NCI-H2107 treated with DMSO at 0.1 percent for 48 hours (cell line): ENCODE measurements around the gene RARRES2.
"Not testable (repeated sequence)": the region's sequence is repeated elsewhere in the genome, so short reads cannot be mapped to it uniquely, and the experiment has no call there.

ENCODE experiments used
- DNase-seq: peaks from one replicate; lab custom pipeline; 2025; ENCODE audit not compliant: unreplicated experiment; lab: John Stamatoyannopoulos, UW

Gene RARRES2

DNA sequence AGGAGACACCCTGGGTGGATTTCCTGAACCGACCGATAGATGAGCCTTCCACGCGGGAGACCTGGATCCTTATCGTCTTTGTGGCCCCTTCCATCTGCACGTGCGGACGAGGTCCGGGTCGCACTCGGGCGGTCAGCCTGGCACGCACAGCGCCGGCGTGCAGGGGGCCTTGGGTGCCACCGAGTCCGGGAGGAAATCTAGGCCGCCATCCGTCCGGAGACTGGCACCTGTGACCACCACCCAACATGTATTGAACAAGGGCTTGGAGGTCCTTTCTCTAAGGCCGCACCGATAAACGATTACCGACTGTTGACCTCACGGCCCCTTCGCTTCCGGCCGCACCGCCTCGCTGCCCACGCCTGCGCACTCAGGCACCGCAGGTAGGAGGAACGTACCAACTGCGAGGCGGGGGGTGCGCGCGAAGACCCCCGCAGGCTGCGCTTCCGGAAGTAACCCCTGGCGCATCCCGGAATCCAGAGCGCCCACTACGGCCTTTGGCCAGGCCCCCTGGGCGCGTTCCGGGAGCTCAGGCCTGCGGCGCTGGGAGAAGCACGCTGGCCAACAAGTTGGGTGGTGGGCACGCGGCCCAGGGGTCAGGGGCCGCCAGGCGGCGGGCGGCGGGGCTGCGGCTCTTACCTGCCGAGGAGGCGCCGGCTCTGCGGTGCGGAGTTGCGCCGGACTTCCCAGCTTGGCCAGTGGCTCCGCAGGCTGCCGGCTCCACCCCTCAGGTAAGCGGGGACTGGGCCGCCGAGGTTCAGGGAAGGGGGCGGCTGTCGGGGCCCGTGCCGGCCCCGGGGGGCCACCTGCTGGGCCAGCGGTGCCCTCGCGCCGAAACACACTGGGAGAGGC, 18.4 kb downstream of the RARRES2 start, which contains the start of the genes ACTR3C and LRRC61:
Gene ACTR3C (minus strand): TSS at position 713 of the 849 bp plus-strand sequence. CDS start 28,249 bp downstream, outside the sequence.
Gene LRRC61 (plus strand): TSS at position 523 of the 849 bp plus-strand sequence. CDS start 13,507 bp downstream, outside the sequence.
- peak; percentile 32 for DNase-seq

DNA sequence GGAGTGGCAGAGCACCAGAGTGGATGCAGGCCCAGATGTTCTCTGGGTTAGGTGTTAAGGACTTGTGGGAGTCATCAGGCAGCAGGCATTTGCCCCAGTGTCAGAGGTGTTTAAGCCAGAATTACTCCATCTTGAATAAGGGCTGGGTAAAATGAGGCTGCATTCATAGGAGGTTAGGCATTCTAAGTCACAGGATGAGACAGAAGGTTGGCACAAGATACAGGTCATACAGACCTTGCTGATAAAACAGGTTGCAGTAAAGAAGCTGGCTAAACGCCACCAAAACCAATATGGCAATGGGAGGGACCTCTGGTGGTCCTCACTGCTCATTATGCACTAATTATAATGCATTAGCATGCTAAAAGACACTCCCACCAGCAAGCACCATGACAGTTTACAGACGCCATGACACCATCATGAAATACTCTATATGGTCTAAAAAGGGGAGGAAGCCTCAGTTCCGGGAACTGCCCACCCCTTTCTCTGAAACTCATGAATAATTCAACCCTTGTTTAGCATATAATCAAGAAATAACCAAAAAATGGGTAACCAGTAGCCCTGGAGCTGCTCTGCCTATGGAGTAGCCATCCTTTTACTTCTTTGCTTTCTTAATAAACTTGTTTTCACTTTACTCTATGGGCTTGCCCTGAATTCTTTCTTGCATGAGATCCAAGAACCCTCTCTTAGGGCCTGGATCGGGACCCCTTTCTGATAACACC, 19.2 kb downstream of the RARRES2 start:
- DNase-seq = no peak

DNA sequence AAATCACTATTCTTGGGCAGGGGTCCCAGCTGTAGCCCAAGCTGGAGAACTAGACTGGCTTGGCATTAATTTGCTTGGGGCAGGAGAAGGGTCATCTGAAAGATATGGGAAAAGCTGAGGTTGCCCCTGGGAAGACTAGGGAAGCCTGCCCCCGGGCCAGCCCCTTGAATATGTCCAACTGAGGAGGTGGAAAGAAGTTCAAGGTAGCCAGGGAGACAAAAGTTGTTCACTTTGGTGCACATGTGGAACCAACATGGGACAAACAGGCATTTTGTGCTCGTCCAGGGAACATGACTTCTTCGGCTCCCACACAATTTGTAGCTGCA, 19.7 kb downstream of the RARRES2 start:
- DNase-seq = no peak

DNA sequence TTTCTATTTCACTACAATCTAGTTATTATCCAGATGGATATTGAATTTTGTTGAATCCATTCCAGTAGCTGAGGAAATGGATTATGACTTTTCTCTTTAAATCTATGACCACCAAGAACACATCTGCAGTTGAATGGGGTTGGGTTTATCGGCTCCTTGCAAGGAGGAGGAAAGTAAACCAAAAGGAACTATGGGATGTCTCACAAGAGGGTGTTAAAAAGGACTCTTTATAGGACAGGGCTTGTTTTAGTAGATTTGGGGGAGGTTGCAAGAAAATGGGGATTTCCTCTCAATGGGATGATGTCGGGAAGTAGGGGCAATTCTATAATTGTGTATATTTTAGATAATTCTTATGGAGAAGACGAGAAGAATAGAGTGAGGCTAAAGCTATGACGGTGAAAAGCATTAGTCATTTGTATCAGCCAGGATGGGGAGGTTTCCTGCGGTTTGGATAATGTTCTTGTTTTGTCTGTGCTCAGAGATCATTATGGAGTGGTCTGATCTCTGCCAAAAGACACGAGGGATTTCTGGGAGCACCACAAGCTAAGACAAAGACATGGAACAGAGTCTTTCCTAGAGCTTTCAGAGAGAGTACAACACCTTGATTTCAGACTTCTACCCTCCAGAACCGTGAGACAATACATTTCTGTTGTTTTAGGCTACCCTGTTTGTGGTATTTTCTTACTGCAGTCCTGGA, 23.5 kb downstream of the RARRES2 start:
- DNase-seq = no peak

DNA sequence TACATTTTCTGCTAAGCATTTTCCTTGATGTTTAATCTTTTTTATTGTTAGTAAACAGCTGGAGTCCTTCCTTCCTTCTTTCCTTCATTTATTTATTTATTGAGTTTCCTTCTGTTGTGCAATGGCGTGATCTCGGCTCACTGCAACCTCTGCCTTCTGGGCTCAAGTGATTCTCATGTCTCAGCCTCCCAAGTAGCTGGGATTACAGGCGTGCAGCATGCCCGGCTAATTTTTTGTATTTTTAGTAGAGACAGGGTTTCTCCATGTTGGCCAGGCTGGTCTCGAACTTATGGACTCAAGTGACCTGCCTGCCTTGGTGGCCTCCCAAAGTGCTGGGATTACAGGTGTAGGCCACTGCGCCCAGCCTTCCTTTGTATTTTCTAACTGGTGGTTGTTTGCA, 24.4 kb downstream of the RARRES2 start:
- DNase-seq = not testable (repeated sequence)

DNA sequence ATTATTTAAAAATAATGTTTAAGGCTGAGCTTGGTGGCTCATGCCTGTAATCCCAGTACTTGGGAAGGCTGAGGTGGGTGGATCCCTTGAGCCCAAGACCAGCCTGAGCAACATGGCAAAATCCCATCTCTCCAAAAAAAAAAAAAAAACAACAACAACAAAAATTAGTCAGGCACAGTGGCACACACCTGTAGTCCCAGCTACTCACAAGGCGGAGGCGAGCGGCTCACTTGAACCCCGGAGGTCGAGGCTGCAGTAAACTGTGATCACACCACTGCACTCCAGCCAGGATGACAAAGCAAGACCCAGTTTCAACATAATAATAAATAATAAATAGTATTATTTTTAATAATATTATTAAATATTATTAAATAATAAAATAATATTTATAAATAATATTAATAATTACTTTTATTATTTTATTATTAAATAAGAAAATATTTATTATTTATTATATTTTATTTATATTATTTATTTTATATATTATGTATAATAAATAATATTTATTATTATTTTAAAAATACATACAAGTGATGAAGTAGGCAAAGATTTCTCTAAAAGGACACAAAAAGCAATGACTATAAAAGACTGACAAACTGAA, 26.7 kb downstream of the RARRES2 start:
- DNase-seq = no peak

DNA sequence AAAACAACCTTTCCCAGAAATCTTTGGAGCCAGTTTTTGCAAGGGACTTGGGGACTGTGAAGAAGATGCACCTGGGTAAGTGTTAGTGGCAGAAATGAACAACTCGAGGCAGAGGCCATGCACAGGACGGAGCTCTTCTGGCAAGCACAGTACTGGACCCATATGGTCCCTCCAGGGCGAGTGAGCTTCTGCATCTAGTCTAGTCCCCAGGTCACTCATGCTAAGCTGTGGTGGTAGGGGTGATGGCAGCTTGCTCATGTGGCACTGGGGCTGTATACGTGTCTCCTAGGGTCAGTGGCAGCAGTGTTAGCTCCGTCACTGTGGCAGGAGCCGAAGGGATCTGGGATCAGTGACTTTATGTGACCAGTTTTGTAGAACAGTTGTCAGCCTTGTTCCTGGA, 27.6 kb downstream of the RARRES2 start:
- no peak for DNase-seq

DNA sequence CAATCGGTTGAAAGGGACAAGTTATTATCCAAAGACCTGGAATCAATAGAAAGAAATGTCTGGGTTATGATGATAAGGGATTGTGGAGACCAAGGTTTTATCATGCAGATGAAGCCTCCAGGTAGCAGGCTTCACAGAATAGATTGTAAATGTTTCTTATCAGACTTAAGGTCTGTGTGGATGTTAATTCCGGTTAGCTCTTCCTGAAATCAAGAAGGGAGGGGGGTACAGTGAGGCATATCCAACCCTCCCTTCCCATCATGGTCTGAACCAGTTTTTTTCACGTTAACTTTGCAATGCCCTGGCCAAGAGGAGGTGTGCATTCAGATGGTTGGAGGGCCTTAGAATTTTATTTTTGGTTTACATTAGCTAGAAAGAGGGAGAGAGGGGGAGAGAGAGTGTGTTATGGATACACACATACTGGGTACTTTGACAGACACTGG, 28.0 kb downstream of the RARRES2 start:
- no peak for DNase-seq

DNA sequence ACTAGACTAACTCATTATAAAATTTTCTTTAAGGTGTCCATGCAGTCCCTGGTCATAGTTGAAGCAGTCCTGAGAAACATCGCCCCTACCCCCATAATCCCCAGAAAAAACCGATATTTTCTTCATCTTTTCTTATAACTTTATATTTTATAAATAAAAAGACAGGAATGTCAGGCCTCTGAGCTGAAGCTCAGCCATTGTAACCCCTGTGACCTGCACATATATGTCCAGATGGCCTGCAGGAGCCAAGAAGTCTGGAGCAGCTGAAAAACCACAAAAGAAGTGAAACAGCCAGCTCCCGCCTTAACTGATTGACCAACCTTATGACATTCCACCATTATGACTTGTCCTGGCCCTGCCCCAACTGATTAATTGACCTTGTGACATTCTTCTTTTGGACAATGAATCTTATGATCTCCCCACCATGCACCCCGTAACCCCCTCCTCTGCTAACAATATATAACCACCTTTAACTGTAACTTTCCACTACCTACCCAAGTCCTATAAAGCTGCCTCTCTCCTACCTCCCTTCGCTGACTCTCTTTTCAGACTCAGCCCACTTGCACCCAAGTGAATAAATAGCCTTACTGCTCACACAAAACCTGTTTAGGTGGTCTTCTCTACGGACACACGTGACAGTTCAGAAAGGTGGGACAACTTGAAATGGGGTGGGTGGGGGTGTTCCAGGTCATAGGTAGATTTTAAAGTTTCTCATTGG, 28.6 kb downstream of the RARRES2 start:
- not testable (repeated sequence) for DNase-seq

DNA sequence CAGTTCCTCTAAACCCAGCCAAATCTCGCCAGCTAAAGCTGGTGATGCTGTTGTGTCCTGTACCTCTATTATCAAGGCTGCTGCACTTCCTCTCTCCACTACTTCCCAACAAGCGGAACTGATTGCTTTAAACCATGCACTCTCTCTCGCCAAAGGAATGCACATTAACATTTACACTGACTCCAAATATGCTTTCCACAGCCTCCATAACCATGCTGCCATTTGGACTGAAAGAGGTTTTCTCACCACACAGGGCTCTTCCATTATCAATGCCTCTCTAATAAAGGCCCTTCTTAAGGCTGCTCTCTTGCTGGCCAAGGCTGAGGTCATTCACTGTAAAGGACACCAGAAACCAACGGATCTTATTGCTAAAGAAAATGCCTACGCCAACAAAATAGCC, 29.7 kb downstream of the RARRES2 start:
- no peak for DNase-seq

DNA sequence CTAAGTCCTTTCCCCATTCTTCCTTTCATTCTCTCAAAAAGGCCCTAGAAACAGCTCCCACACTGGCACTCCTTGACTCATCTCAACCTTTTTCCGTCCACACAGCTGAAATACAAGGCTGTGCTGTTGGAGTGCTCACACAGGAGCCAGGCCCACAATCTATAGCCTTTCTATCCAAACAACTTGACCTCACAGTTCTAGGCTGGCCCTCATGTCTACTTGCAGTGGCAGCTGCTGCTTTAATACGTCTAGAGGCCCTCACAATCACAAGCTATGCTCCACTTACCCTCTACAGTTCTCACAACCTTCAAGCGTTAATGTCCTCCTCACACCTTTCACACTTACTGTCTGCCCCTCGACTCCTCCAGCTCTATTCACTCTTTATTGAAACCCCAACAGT, 30.3 kb downstream of the RARRES2 start:
- no peak for DNase-seq

DNA sequence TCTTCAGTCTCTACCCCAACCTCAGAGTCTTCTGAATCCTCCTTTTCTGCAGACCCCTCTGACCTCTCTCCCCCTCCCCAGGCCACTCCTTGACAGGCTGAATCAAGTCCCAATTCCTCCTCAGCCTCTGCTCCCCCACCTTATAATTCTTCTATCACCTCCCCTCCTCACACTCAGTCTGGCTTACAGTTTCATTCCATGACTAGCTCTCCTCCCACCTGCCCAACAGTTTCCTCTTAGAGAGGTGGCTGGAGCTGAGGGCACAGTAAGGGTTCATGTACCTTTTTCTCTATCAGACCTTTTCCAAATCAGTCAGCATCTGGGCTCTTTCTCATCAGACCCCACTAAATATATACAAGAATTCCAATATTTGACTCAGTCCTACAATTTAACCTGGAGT, 32.9 kb downstream of the RARRES2 start:
- no peak for DNase-seq

DNA sequence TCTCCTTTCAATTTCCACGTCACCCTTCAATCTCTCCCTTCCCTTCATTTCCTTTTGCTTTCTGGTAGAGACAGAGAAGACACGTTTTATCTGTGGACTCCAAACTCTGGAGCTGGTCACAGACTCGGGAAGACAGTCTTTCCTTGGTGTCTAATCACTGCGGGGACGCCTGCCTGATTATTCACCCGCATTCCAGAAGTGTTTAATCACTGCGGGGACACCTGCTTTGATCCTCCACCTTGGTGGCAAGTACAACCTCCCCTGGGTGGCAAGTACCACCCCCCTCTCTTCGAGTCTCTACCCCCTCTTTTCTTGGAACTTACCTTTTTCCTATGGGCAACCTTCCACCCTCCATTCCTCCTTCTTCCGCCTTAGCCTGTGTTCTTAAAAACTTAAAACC, 33.5 kb downstream of the RARRES2 start:
- no peak for DNase-seq

DNA sequence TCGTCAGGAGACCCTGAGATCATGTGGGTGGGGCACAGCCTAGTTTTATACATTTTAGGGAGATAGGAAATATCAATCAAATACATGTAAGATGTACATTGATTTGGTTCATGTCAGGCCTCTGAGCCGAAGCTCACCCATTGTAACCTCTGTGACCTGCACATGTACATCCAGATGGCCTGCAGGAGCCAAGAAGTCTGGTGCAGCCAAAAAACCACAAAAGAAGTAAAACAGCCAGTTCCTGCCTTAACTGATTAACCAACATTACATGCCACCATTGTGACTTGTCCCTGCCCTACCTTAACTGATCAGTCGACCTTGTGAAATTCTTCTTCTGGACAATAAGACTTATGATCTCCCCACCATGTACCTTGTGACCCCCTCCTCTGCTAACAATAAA, 34.3 kb downstream of the RARRES2 start:
- no peak for DNase-seq

DNA sequence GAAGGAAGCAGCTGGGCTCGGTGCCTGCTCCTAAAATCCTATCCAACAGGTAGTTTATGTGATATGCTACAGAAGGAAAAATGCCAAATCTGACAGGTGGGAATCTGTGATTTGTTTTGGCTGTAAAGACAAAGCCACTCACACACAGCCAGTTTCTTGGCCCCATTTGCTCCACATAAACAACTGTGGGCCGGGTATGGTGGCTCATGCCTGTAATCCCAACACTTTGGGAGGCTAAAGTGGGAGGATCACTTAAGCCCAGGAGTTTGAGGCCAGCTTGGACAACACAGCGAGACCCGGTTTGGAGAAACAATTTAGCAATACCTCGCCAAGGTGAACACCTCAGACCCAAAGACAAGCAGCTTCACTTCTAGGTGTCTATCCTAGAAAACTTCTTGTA, 35.1 kb downstream of the RARRES2 start:
- DNase-seq = not testable (repeated sequence)

DNA sequence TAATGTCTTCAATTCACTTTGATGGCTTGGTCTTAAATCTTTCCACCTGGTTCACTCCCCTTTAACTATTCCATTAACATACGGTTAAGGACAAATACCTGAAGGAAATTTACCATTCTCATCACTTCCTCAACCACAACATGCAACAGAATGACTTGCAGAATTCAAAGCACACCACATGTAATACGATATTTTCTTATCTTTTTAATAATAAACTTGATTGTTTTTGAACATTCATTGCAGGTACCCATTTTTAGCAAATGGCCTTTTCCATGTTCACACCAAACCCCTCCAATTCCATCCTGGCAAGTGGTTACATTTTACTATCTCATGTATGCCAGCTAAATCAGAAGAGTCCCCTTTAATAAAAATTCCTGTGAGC, 35.5 kb downstream of the RARRES2 start:
- not testable (repeated sequence) for DNase-seq

DNA sequence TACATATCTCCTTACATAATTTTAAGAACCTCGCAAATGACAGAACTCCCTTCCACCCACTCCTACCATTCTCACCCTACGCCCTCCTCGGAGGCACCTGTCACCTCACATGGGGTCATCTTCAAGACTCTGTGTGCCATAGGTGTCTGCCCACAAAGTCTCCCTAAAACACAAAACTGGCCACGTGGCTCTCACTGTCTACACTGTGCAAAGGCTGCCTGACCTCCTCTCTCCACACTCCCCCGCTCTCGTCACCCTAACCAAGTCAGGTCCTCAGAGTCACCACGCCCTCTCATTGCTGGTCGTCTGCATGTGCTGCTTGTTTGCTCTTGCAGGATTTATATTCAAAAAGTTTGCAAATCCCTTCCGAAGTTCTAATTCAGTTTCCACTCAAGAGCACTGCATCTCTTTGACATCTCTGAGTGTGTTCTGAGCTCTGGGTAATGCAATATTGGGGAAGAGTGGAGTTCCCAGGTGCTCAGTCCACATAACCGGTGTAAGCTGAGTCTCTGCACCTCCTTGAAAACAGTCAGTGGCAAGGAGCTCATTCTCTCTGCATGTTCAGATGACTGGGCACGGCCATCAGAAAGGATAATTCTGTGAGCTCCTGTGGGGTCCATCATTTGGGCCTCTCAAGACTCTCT, 36.0 kb downstream of the RARRES2 start:
- DNase-seq = not testable (repeated sequence)

DNA sequence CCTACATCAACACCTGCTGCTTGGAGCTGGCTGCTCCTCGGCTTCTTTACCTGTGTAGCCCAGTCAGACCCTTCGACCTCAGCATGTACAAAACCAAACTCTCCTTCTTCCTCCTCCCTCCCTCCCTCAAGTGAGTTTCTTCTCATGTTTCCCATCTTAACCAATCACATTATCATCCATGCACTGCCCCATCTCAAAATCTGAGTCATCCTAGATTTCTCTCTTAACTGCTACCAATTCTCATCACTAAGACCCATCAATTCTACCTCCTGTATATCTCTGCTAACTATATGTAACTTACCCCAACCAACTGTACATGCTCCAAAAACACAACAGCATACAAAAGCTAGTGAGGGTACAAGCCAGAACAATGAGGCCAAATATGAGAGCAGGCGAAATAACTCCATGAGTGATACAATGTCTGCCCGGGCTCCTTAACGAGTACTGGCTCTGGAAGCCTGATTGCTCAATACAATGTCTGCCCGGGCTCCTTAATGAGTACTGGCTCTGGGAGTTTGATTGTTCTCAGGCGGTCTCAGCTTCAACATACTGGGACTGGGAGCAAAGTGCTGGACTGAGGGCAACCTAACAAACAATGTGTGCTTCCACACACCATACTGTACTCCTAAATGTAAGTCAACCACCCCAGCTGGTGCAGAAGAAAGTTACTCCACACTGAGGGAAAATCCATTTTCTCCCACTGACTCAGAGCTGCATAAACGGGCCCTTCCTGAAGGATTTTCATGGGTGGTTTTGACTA, 36.8 kb downstream of the RARRES2 start:
- not testable (repeated sequence) for DNase-seq

DNA sequence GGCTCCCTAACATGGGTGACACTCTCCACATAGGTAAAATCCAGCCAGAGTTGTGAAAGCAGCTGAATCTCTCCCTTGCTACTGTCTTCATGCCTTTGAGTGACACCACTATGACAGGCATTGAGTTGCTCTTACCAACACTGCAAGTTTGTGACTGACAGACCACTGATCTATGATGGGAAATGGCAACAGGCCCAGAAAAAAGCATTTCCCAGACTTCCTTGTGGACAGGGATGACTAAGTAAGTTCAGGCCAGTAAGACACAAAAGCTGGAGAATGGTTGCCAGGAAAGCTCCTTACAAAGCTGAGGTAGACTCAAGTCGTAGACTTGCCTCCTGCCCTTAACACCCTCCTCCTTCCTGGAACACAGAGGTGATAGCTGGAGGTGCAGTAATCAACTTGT, 38.5 kb downstream of the RARRES2 start:
- DNase-seq = not testable (repeated sequence)
